Effector memory CD4-positive, alpha-beta T cell (primary cell): ENCODE measurements around the gene TK2.

Experiments
- DNase-seq, 3 donors: peaks; one replicate each; pipeline ENCODE4 v3.0.0-alpha.2; 2020
- H3K27ac ChIP-seq: 2 replicates; pipeline ENCODE4 v1.7.0; 2013; ENCODE audit warnings: mild to moderate bottlenecking, low read length, moderate library complexity; ENCODE audit not compliant: insufficient read depth, poor library complexity, severe bottlenecking
- H3K27me3 ChIP-seq: replicated peaks from 2 replicates; pipeline ENCODE4 v1.7.0; 2013; ENCODE audit warnings: mild to moderate bottlenecking, low read length; ENCODE audit not compliant: insufficient read depth, control insufficient read depth, poor library complexity, severe bottlenecking
- H3K36me3 ChIP-seq: 2 replicates; pipeline ENCODE4 v1.7.0; 2013; ENCODE audit warnings: mild to moderate bottlenecking, low read length, moderate library complexity; ENCODE audit not compliant: control insufficient read depth, insufficient read depth
- H3K4me1 ChIP-seq: 2 replicates; pipeline ENCODE4 v1.7.0; 2013; ENCODE audit warnings: low read length, mild to moderate bottlenecking; ENCODE audit not compliant: control insufficient read depth, insufficient read depth, poor library complexity, severe bottlenecking
- H3K4me3 ChIP-seq: 2 replicates; pipeline ENCODE4 v1.7.0; 2013; ENCODE audit warnings: low read length, low read depth, mild to moderate bottlenecking; ENCODE audit not compliant: insufficient read depth, poor library complexity, severe bottlenecking
- H3K9me3 ChIP-seq: 2 replicates; pipeline ENCODE4 v1.7.0; 2013; ENCODE audit warnings: mild to moderate bottlenecking, low read length, moderate library complexity; ENCODE audit not compliant: control insufficient read depth

TK2 gene

GRCh38 chr16:66484453-66485213 is 65.3 kb downstream of the TK2 start:
- Histone ChIP-seq H3K4me1 (no peaks in the 10 kb centered on the region), H3K9me3 (no peaks in the 10 kb centered on the region), H3K27me3 (no peaks in the 10 kb centered on the region), H3K36me3 (no peaks in the 10 kb centered on the region), H3K4me3 (no peak overlapping the region), H3K27ac (no peak overlapping the region)
- no peak for DNase-seq

DNA sequence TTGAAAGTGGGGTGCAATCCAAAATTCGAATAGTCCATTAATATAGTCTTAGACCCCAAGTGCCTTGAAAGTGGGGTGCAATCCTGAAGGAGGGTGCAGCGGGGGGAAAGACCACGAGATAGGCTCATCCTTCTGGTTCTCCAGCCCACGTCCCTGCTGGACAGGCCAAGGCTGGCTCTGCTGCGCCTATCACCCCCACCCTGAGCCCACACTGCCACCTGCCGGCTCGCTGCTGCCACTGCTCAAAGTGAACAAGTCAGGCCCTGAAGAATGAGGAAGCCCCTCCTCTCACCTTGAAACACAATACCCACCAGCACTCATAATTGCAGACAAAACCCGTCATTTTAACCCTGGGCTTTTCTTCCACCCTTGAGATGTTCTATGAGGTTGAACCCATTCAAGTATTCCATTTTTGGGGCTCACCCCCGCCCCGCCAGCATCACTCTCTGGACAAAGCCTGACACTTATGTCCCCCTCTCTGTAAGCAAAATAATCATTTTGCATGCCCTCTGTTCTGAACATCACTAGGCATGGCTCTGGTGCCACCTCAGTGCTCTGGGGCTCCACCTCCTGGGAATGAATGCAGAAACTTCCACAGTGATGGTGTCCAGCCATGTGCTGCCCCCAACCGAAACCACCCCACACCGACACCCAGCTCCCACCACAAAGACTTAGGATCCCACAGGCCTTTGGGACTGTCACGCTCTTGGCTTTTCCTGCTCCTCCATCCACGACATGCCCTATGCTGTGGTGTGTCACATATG is 66.1 kb downstream of the TK2 start:
- Histone ChIP-seq H3K4me3 (no peak overlapping the region), H3K27ac (no peak overlapping the region), H3K36me3 (no peaks in the 10 kb centered on the region), H3K27me3 (no peaks in the 10 kb centered on the region), H3K9me3 (no peaks in the 10 kb centered on the region), H3K4me1 (peaks cover 5% of the 10 kb centered on the region)
- DNase-seq, result peak; percentile 38 to 62 (median 49)

- Histone ChIP-seq H3K4me3 (no peak overlapping the region), H3K27me3 (no peaks in the 10 kb centered on the region), H3K9me3 (no peaks in the 10 kb centered on the region), H3K27ac (no peak overlapping the region), H3K4me1 (peaks cover 10% of the 10 kb centered on the region), H3K36me3 (no peaks in the 10 kb centered on the region)
- DNase-seq, result no peak
These were observed 68.0 kb downstream of the TK2 start for GRCh38 chr16:66481943-66482390.

GRCh38 chr16:66481081-66481942 is 68.6 kb downstream of the TK2 start:
- Histone ChIP-seq H3K36me3 (no peaks in the 10 kb centered on the region), H3K4me3 (no peak overlapping the region), H3K27me3 (no peaks in the 10 kb centered on the region), H3K4me1 (peaks cover 10% of the 10 kb centered on the region), H3K27ac (no peak overlapping the region), H3K9me3 (no peaks in the 10 kb centered on the region)
- DNase-seq, result no peak

DNA sequence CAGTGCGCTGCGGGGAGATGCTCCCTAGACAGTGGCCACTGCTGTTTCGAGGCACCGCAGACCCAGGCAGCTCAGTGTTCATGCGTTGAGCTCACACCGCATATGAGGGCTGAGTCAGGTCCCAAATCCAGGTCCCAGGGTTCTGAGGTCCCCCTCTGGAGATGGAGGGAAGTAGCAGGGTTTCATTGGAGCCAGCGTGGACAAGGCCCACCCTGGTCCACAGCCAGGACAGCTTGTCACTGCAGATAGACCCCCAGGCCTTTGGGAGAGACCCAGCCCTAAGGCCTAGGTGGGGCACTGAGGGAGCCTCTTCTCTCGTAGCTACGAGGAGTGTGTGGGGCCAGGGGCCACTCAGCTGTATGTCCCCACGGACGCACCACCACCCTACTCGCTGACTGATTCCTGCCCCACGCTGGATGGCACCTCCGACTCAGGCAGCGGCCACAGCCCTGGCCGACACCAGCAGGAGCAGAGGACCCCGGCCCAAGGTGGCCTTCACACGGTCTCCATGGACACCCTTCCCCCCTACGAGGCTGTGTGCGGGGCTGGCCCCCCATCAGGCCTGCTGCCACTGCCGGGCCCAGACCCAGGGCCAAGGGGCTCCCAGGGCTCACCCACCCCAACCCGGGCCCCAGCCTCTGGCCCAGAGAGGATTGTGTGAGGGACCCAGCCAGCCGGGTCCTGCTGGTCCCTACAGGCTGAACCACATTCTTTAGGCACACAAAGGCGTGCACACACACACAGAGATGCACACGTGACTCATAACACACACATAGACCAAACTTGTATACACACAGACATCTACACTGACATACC is 69.4 kb downstream of the TK2 start:
- Histone ChIP-seq H3K9me3 (no peaks in the 10 kb centered on the region), H3K4me1 (peaks cover 10% of the 10 kb centered on the region), H3K27me3 (no peaks in the 10 kb centered on the region), H3K27ac (no peak overlapping the region), H3K4me3 (no peak overlapping the region), H3K36me3 (no peaks in the 10 kb centered on the region)
- DNase-seq, result no peak

GRCh38 chr16:66479661-66480264 is 70.2 kb downstream of the TK2 start:
- peaks cover 10% of the 10 kb centered on the region for H3K4me1 ChIP-seq
- no peaks in the 10 kb centered on the region for H3K36me3 ChIP-seq
- no peak overlapping the region for H3K27ac ChIP-seq
- H3K9me3 ChIP-seq, result no peaks in the 10 kb centered on the region
- DNase-seq, result no peak
- no peak overlapping the region for H3K4me3 ChIP-seq
- H3K27me3 ChIP-seq, result no peaks in the 10 kb centered on the region

DNA sequence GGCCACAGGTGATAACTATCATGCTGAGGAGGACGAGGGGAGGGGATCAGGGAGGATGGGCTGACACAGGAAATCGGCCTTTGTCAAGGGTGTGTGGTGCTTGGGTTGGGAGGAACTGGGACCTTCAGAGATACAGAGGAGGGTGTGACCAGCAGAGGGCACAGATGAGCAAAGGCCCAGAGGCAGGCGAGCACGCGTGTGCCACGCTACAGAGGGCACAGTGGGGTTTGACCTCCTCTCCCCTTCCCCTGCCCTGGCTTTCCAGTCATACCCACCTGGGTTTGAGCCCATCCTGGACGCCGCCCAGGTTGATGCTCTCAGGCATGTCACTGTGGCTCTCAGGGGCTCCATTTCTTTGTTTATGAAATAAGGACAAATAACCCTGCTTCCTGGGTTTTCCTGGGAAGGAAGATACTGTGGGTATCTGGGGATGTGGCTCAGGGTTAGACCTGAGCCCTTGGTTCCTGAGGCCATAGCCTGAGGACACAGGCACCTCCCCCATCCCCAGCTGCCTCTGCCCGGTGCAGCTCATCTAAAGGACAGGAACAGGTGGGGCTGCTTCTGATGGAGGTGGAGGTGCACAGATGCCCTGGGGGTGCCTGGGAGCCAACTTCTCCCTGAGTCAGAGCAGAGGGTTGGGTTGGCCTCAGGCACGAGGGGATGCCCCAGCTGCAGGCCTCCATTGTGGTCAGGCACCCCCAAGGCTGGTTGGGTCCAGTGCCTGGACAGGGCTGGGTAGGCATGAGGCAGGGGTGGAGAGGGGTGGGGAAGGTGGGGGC is 71.0 kb downstream of the TK2 start:
- Histone ChIP-seq H3K9me3 (no peaks in the 10 kb centered on the region), H3K27ac (no peak overlapping the region), H3K4me1 (peaks cover 13% of the 10 kb centered on the region), H3K27me3 (no peaks in the 10 kb centered on the region), H3K36me3 (no peaks in the 10 kb centered on the region), H3K4me3 (no peak overlapping the region)
- peak; percentile 48 to 65 (median 49) for DNase-seq

- Histone ChIP-seq H3K9me3 (no peaks in the 10 kb centered on the region), H3K4me1 (peaks cover 15% of the 10 kb centered on the region), H3K36me3 (no peaks in the 10 kb centered on the region), H3K27ac (no peak overlapping the region), H3K27me3 (no peaks in the 10 kb centered on the region), H3K4me3 (no peak overlapping the region)
- DNase-seq, result no peak
These were observed 72.8 kb downstream of the TK2 start for GRCh38 chr16:66477028-66477515.
